Ramos (cell line): ENCODE results near the gene LMX1B.

Experiments
- in situ Hi-C: fragments of 300-500 bp; cut with MboI; formaldehyde crosslinking; loops from one replicate; pipeline ENCODE4 v1.14.3; 2022; ENCODE audit warnings: low sequenced_read_pairs; ENCODE audit not compliant: unreplicated experiment

LMX1B gene

DNA sequence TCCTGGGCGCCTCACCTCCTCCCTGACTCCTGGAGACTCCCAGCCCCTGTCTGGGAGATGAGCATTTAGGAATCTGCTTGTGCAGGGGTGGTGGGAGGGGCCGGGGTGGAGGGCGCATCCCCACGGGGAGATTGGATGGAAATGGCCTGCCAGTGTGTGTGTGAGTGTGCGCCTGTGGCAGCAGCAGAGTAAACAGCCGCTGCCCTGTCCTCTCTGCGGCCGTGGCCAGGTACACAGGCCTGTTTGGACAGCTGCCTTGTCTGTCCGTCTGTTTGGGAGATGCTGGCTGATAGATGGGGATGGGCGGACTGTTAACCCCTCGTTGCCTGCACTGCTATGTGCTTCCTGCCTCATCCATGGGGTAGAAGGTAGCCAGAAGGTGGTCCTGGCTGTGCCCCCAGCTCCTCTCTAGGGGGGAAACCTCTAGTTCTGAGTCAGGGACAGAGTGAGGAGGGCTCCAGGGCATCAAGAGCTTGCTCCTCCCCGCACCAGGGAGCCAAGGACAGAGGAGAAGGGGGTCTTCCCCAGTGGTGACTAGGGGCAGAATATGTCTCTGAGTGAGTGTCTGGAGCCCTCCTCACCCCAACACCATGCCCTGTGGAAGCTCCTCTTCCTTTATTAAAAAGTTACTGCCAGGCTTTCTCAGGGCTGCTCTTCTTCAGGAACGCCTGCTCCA, 60.1 kb downstream of the LMX1B start:
- in situ Hi-C loops, result no loop called here

DNA sequence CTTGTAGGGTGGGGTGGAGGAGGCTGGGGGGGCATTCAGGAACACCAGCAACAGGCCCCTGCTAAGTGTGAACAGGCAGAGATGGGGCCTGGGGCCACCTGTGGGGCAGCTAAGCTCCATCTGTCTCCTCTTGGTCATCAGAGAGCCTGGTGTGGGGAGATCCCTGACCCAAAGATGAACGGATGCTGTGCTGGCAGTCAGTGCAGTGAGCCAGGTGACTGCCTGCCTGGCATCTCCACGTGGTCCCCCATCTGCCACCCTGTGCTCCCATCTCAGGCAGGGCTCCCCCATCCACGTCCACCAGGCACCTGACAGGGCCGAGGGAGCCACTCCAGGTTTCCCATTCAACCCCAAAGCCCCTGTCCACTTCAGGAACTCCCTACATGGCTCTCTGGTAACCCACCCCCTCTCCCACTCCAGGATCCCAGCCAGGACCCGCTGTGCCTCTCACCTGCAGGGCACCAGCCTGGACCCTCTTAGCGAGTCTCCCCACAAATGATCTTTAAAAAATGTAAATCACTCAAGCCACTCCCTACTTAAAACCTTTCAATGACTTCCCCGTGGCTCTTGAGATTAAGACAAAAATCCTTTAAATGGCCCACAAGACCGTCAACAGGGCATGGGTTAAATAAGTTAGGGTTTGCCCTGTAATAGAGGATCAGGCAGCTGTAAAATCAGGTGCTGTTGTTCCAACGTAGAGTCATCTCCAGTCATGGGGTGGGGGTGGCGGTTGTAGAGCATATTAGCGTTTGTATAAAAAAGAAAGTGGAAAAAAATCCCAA, 60.8 kb downstream of the LMX1B start:
- in situ Hi-C loops, result no loop called here

- in situ Hi-C loops, result no loop called here
These were observed 61.4 kb downstream of the LMX1B start for GRCh38 chr9:126675147-126675467.

- in situ Hi-C loops, result no loop called here
These were observed 62.5 kb downstream of the LMX1B start for GRCh38 chr9:126676102-126676684.

DNA sequence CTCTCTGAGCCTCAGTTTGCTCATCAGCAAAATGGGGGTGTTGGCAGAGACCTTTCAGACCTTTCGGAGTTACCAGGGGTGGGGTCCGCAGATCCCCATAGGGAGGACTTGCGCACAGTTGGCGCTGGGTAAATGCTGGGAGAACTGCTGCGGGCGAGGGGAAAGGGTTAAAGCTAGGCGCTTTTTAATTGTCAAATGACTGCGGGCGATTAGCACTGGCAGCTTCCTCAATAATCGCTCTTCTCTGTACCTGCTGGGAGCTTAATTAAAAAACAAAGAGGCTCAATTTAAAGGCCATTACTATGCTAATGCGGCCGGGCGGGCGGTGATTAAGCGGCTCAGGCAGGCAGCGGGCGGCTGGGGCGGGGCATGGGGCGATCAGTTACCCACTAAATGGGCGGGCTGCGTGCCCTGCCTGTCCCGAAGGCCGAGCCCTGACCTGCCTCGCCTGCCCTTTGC, 63.0 kb downstream of the LMX1B start:
- in situ Hi-C loops, result no loop called here

DNA sequence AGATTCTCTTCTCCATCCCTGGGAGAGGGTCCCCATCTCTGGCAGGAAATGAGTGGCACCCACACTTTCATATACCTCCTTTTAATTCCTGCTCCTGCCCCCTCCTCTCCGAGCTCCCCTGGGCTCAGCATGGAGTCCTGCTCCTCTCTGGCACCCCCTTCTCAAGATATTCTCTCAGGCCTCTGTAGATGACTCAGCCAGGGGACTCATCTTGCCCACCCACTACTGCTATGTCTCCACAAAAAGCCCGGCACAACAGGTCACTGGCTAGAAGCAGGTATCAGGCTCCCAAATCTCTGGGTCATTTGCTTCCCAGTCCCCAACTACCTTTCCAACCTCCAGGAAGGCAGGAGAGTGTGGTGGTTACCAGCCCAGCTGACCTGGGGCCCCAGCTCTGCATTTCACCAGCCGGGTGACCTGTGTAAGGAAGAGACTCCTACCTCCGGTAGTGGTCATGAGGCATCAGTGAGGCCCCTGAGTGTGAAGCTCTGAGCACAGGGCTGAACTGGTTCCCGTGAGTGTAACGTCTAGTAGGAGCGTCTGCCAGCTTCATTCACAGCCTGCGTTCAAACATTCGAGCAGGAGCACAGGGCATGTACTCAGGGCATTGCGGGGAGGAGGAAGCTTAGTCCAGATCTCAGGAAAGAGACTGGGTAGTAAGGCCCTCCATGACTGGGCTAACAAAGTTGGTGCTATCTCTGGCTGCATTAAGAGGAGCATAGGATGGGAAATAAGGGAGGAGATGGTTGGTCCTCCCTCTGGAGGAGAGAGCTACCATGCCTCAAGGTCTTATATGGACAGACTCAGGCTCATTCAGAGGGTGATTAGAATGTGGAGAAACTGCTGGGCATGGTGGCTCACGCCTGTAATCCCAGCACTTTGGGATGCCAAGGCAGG, 63.7 kb downstream of the LMX1B start:
- in situ Hi-C loops, result no loop called here

DNA sequence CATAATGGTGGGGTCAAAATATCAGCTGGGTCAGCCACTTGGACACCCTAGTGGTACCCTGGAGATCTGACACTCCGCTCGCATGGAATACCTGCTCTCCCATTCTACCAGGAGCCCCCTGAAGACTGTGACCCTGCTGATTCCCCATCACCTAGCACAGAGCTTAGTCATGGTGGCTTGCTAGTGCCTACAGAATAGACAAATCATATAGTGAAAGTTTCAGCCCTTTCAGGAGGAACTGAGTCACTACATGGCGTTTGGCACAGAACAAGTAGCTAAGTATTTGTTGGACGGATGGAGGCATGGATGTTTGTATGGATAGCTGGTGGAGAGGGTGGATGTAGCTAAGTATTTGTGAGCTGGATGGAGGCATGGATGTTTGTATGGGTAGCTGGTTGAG, 65.3 kb downstream of the LMX1B start:
- in situ Hi-C loops, result no loop called here

DNA sequence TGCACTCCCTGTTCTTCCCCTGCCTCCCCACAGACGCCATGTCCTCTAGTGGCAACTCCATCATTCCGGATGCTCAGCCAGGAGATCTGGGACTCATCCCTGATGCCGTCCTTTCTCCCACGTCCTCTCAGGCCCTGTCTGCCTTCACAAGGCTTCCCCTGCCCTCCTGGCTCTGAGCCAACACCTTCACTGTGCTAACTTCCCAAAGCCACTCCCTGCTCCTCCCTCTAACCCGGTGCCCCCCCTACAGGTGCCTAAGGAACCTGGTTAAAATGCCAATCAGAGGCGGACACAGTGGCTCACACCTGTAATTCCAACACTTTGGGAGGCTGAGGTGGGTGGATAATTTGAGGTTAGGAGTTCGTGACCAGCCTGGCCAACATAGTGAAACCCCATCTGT, 67.6 kb downstream of the LMX1B start:
- in situ Hi-C loops, result no loop called here

DNA sequence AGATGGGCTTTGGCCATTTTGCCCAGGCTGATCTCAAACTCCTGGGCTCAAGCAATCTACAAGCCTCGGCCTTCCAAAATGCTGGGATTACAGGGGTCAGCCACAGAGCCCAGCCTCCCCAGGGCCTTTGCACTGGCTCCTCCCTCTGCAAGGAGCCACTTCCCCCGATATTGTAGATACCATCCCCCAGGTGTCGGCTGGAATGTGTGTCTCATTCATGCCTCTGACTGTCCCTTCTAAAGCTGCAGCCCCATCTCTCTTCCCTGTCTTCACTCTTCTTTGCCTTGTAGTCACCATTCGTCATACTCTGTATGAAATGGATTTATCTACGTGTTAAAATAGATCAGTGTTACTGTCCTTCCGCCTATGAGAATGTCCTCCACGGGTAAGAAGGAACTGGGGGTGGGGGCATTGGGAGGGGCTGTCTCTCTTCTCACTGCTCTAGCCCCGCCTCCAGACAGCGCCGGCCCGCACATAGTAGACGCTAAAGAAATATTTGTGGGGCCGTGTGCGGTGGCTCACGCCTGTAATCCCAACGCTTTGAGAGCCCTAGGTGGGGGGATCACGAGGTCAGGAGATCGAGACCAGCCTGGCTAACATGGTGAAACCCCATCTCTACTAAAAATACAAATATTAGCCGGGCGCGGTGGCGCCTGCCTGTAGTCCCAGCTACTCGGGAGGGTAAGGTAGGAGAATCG, 68.5 kb downstream of the LMX1B start:
- in situ Hi-C loops, result no loop called here

DNA sequence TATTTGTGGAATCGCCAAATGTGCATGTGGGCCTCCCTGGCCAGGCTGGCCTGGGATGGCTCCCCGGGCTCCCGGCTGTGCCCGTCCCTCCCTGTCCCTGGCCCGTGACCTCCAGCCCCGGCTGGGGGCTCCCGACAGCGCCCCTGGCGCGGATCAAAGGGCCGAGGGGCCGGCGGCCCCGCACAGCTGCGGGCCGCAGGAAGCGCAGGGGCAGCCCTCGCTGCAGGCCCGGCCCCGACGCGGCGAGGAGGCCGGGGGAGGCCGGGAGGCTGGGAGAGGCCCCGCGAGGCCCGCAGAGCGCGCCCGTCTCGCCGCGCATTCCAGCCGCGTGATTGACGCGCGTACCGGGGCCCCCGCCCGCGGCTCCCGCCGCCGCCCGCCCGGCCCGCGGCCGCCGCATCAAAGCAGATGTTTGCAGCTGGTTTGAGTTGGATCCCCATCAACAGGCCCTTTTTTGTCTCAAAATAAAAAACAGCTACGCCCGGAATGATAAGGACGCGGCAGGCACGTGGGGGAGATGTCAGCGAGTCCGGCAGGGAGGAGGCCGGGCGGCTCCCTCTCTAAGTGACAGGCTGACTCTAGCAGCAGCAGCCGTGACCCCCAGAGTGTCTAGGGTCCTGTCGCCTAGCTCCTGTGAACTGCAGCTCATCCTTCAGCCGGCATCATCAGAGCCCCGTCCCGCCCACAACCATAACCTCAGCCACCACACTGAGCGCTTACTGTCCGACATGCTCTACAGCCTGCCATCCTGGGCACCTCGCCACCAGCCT, 69.4 kb downstream of the LMX1B start:
- in situ Hi-C loops, result no loop called here

GRCh38 chr9:126683698-126684044, 69.9 kb downstream of the LMX1B start:
- in situ Hi-C loops, result no loop called here

DNA sequence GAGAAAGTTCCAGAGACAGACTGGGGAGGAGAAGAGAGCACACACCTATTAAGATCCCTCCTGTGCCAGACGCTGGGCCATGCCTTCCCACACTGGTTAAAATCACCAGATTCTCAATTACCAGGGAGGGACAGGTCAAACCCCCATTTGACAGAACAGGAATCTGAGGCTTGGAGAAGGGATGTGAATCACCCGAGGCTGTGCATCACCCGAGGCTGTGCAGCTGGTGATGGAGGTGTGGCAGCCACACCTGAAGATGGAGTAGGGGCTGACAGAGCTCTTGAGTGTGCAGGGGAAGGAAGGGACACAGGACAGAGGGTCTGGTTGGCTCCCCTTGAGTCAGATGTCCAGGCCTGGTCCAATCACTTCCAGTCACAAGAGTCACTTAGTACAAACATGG, 70.6 kb downstream of the LMX1B start:
- in situ Hi-C loops, result no loop called here

- in situ Hi-C loops, result no loop called here
These were observed 71.3 kb downstream of the LMX1B start for GRCh38 chr9:126684965-126685465.

DNA sequence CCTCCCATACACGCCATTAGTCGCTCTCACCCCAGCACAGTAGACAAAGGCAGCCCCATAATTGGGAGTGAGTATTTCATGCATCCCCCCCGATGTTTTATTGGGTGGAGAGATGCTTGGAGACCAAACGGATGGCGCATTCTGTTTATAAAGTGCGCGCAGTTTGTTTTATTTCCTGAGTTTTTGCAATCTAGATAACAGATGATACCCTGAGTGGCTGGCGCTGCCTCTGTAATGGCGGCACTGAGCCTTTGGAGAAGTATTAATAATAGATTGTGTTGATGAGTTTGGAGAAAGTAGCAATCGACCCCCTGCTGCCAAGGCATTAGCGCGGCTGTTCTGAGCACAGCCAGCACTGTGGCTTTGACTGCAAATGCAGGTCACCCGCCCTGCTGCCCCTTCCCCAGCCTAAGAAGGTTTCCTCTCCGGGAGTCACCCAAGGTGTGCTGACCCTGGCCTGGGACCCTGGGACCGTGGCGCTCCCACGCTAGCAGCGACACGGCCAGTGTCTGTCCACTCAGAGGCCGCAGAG, 74.3 kb downstream of the LMX1B start:
- in situ Hi-C loops, result no loop called here

GRCh38 chr9:126688617-126689016, 74.9 kb downstream of the LMX1B start:
- in situ Hi-C loops, result no loop called here

GRCh38 chr9:126689027-126689825, 75.5 kb downstream of the LMX1B start:
- in situ Hi-C loops, result no loop called here

DNA sequence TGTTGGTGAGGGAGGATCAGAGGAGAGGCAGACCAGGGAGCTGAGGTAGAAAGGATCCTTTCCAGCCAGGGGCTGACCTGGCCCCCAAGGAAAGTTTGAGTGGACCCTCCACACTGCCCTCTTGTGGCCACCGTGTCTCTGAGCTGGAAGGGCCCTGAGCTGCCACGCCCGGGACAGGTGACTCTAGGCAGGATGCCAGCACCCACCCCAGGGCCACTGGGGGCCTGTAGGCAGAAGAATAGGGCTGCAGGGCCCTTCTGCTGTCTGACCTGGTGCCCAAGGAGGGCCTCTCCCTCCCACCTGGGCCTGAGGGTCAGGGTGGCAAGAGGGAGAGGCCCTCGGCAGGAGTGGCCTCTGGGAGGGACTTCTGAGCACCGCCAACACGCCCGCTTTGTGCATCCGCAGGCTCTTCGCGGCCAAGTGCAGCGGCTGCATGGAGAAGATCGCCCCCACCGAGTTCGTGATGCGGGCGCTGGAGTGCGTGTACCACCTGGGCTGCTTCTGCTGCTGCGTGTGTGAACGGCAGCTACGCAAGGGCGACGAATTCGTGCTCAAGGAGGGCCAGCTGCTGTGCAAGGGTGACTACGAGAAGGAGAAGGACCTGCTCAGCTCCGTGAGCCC, 76.8 kb downstream of the LMX1B start:
- in situ Hi-C loops, result loop anchor here (10.0 kb wide), 1 partner anchor 186 kb away; no protein-coding TSS in a partner anchor
